H1 (cell line): ENCODE results near the gene PPP6R1. TPM values are rescaled to one million over a fixed set of nuclear protein-coding genes. Genes with fewer than 3 reads are reported as not detected.

Source experiments
- BCL11A ChIP-seq, 2 experiments: IDR thresholded peaks; one replicate each; pipeline ENCODE4 v1.6.1; 2011; ENCODE audit warnings: low read depth in 2 of 2, low read length in 2 of 2, mild to moderate bottlenecking in 2 of 2
- CHD7 ChIP-seq: fragments of 300-600 bp; sonication (generic); IDR thresholded peaks from 2 replicates; pipeline ENCODE4 v1.7.1; 2012; ENCODE audit warnings: low read length, moderate library complexity, mild to moderate bottlenecking, inconsistent platforms; ENCODE audit not compliant: insufficient replicate concordance
- EP300 ChIP-seq, 2 experiments: IDR thresholded peaks; 1 replicate in 1 of 2; 2 replicates in 1 of 2; pipeline ENCODE4 v1.6.1; 2011 to 2012; ENCODE audit warnings: low read depth in 2 of 2, low read length in 2 of 2, mild to moderate bottlenecking in 2 of 2, borderline replicate concordance in 1 of 2, inconsistent platforms in 1 of 2, moderate library complexity in 1 of 2
- GTF2F1 ChIP-seq: IDR thresholded peaks from 2 replicates; pipeline ENCODE4 v1.6.1; 2012; ENCODE audit warnings: low read depth, low read length, improper control_type of control experiment, borderline replicate concordance
- MAFK ChIP-seq: IDR thresholded peaks from 2 replicates; pipeline ENCODE4 v1.6.1; 2012; ENCODE audit warnings: low read depth, mild to moderate bottlenecking, improper control_type of control experiment, low read length
- MAX ChIP-seq: IDR thresholded peaks from 2 replicates; pipeline ENCODE4 v1.6.1; 2012; ENCODE audit warnings: inconsistent platforms
- RFX5 ChIP-seq: IDR thresholded peaks from 2 replicates; pipeline ENCODE4 v1.6.1; 2011; ENCODE audit warnings: low read depth, low read length, improper control_type of control experiment, borderline replicate concordance
- TAF1 ChIP-seq: IDR thresholded peaks from 2 replicates; pipeline ENCODE4 v1.6.1; 2011; ENCODE audit warnings: mild to moderate bottlenecking, low read depth, low read length
- ZNF274 ChIP-seq: IDR thresholded peaks from 2 replicates; pipeline ENCODE4 v1.7.0; 2012; ENCODE audit warnings: low read length, borderline replicate concordance; ENCODE audit errors: extremely low read depth
- polyA plus RNA-seq, 7 experiments: library from polyadenylated mRNA; depleted of rRNA in 3 of 7; stranded (reverse) in 5 of 7; unstranded in 2 of 7; fragments of >200 nt in 5 of 7; fragments of 200-250 nt in 2 of 7; gene quantifications; 1 replicate in 5 of 7; 2 replicates in 1 of 7; 4 replicates in 1 of 7; pipeline versions ENCODE4 v1.2.1 to v1.2.3, GENCODE V29; 2011 to 2013; ENCODE audit warnings: missing spikeins in 2 of 7, mixed read lengths in 2 of 7
- total RNA-seq: library from RNA; stranded (reverse); fragmentation: NEBNext Ultra II Directional; extraction: Animal tissue kit (Norgen Biotek cat#: 25700); gene quantifications from 2 replicates; pipeline ENCODE4 v1.2.1, GENCODE V29; 2021

Gene PPP6R1
- total and polyA plus RNA-seq, 2 of the 8 experiments (the other 6 are each of a cell fraction or from before 2014, with no cell fraction given): 36.4 to 74.4 TPM

- TF ChIP-seq CHD7 (no peak), RFX5 (no peak), BCL11A (IDR thresholded peaks at IDR 0.05; ENCODE audit: low read depth in 2 of 2, low read length in 2 of 2) (no peak), EP300 (IDR thresholded peaks at IDR 0.05; ENCODE audit: borderline replicate concordance in 1 of 2, low read depth in 2 of 2, low read length in 2 of 2) (no peak), MAX (no peak), MAFK (no peak), GTF2F1 (no peak), ZNF274 (no peak), TAF1 (no peak)
- TF ChIP-seq, all 59 proteins: peak for 0
Observed at GRCh38 chr19:55246462-55247451, 12.1 kb downstream of the PPP6R1 start (continued).
